HG02970 (cell line): ENCODE data around the gene SERPINB10.
A peak's percentile ranks its signal among the peaks of the same experiment; 100 is the strongest.

Source experiments
- ATAC-seq: cut with Tn5 transposase; IDR thresholded peaks from one replicate; pipeline ENCODE4 v1.9.1; 2021; ENCODE audit warnings: mild to moderate bottlenecking, moderate library complexity, moderate number of reproducible peaks; ENCODE audit not compliant: unreplicated experiment, low FRiP score

SERPINB10 gene

DNA sequence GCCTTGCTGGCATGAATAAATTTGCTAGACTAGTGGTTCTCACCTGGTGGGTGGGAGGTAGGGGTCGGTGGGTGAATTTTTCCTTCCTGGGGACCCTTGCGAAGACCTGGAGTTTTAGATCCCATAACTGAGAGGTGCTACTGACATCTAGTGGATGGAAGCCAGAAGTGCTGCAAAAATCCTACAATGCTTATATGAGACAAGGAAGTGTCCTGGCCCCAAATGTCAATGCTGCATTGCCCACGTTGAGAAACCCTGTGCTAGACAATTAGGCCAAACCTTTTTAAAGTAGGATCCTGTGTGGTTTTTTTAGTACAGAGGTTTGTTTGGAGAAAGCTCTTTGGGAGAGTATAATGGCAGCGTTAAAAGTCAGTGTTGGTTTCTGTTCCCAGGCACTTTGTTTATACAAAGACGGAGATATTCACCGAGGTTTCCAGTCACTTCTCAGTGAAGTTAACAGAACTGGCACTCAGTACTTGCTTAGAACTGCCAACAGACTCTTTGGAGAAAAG lies 71.7 kb downstream of the SERPINB10 start:
- ATAC-seq = peak; percentile 49

DNA sequence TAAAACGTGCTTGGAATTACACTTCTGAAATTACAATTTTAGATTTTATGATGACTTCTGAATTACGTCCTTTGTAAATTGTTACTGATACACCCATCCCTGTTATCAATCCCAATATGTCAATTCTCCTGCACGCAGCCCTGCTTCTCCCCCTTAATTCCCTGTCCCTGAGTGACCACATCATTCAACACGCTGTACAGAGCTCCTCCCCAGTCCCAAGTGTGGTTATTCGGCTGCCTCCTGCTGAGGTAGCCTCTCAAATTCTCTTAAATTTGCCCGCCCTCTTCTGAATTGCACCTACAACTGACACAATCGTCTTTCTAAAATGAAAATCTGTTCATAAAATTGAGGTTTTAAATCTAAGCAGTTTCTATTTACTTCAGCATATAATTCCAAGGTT lies 72.3 kb downstream of the SERPINB10 start:
- ATAC-seq = no peak

GRCh38 chr18:63980896-63981460 lies 73.2 kb downstream of the SERPINB10 start:
- ATAC-seq = no peak

DNA sequence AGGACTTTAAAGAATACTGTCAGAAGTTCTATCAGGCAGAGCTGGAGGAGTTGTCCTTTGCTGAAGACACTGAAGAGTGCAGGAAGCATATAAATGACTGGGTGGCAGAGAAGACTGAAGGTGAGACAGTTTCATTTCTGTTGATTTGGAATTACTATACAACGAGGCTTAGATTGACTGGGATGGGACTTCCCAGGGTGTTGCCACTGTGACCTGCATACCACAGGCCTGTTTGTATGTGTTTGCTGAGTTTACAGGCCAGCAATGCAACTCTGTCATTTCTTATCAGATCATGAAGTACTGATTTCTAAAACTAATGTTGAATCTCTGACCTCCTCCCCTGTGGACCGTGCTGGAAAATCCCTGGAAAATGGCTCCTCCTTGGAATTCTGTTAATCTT lies 74.0 kb downstream of the SERPINB10 start:
- no peak for ATAC-seq

- no peak for ATAC-seq
These were observed 74.6 kb downstream of the SERPINB10 start for GRCh38 chr18:63982361-63982760.
